WTC11 (cell line): ENCODE results near the gene TLCD1. TPM values are rescaled to one million over a fixed set of nuclear protein-coding genes. Genes with fewer than 3 reads are reported as not detected.
A peak's percentile ranks its signal among the peaks of the same experiment; 100 is the strongest.

ENCODE experiments used
- ATAC-seq: fragments of 200-7000 bp; cut with Tn5 transposase; 2 replicates; pipeline ENCODE4 v1.10.0; 2021; ENCODE audit warnings: mild to moderate bottlenecking, moderate library complexity
- CTCF ChIA-PET: fragments of 300-600 bp; sonication (Branson Sonifier 250); formaldehyde crosslinking; loops from one replicate; lab custom pipeline; 2021; ENCODE audit warnings: antibody characterized with exemption; lab: Charles Lee
- POLR2A ChIA-PET: fragments of 350-600 bp; sonication (Branson Sonifier 250); formaldehyde crosslinking; loops from one replicate; lab custom pipeline; 2021; ENCODE audit warnings: antibody characterized with exemption; lab: Charles Lee
- DNase-seq: peaks from one replicate; pipeline ENCODE4 v3.0.0; 2021; ENCODE audit warnings: low spot score
- H3K27ac Mint-ChIP-seq: 2 replicates; pipeline ENCODE4 v1.8.0; 2021; ENCODE audit warnings: mixed read lengths
- H3K27me3 Mint-ChIP-seq: 2 replicates; pipeline ENCODE4 v1.8.0; 2021; ENCODE audit warnings: low read depth, mild to moderate bottlenecking, moderate library complexity, mixed read lengths
- H3K36me3 Mint-ChIP-seq: 2 replicates; pipeline ENCODE4 v1.8.0; 2021; ENCODE audit warnings: mixed read lengths
- H3K4me1 Mint-ChIP-seq: 2 replicates; pipeline ENCODE4 v1.8.0; 2022; ENCODE audit warnings: mixed read lengths
- H3K4me3 Mint-ChIP-seq: 2 replicates; pipeline ENCODE4 v1.8.0; 2021; ENCODE audit warnings: mild to moderate bottlenecking, moderate library complexity, mixed read lengths
- H3K9me3 Mint-ChIP-seq: 2 replicates; pipeline ENCODE4 v1.8.0; 2021; ENCODE audit warnings: mixed read lengths
- AR ChIP-seq: fragments of 250-450 bp; sonication (Bioruptor Pico); IDR thresholded peaks from 2 replicates; pipeline ENCODE4 v1.9.0; 2021; ENCODE audit warnings: mild to moderate bottlenecking
- FOXK1 ChIP-seq: sonication (generic); formaldehyde crosslinking; IDR thresholded peaks from 2 replicates; pipeline ENCODE4 v1.8.0; 2022; ENCODE audit warnings: mild to moderate bottlenecking, moderate library complexity, missing genetic modification reagents
- FOXP4 ChIP-seq: sonication (generic); formaldehyde crosslinking; IDR thresholded peaks from 2 replicates; pipeline ENCODE4 v1.8.0; 2022; ENCODE audit warnings: mild to moderate bottlenecking, missing genetic modification reagents
- GRHL2 ChIP-seq: fragments of 250-450 bp; sonication (Bioruptor Pico); IDR thresholded peaks from 2 replicates; pipeline ENCODE4 v1.8.0; 2022; ENCODE audit warnings: mild to moderate bottlenecking, moderate library complexity; ENCODE audit not compliant: insufficient replicate concordance, severe bottlenecking
- HMGXB4 ChIP-seq: sonication (generic); formaldehyde crosslinking; IDR thresholded peaks from 2 replicates; pipeline ENCODE4 v1.8.1; 2023; ENCODE audit warnings: mild to moderate bottlenecking, moderate library complexity, missing genetic modification reagents
- JAZF1 ChIP-seq: fragments of 250-450 bp; sonication (Bioruptor Pico); IDR thresholded peaks from 2 replicates; pipeline ENCODE4 v1.9.0; 2021; ENCODE audit warnings: moderate library complexity, mild to moderate bottlenecking, inconsistent platforms
- KAT7 ChIP-seq: sonication (generic); formaldehyde crosslinking; IDR thresholded peaks from 2 replicates; pipeline ENCODE4 v1.8.1; 2023; ENCODE audit warnings: missing genetic modification reagents, mild to moderate bottlenecking, borderline replicate concordance
- MXD4 ChIP-seq: fragments of 250-450 bp; sonication (Bioruptor Pico); IDR thresholded peaks from 2 replicates; pipeline ENCODE4 v1.8.0; 2021; ENCODE audit warnings: mild to moderate bottlenecking, moderate library complexity, borderline replicate concordance
- NR1H2 ChIP-seq: sonication (generic); formaldehyde crosslinking; IDR thresholded peaks from 2 replicates; pipeline ENCODE4 v1.9.0; 2021; ENCODE audit warnings: mild to moderate bottlenecking, moderate library complexity, missing genetic modification reagents
- RORB ChIP-seq: fragments of 250-450 bp; sonication (Bioruptor Pico); IDR thresholded peaks from 2 replicates; pipeline ENCODE4 v1.9.0; 2021; ENCODE audit warnings: mild to moderate bottlenecking
- SMAD3 ChIP-seq: sonication (generic); formaldehyde crosslinking; IDR thresholded peaks from 2 replicates; pipeline ENCODE4 v1.8.0; 2022; ENCODE audit warnings: missing genetic modification reagents, mild to moderate bottlenecking, borderline replicate concordance
- TEAD1 ChIP-seq: sonication (generic); formaldehyde crosslinking; IDR thresholded peaks from 2 replicates; pipeline ENCODE4 v1.8.0; 2022; ENCODE audit warnings: mild to moderate bottlenecking, missing genetic modification reagents
- ZNF263 ChIP-seq: sonication (generic); formaldehyde crosslinking; IDR thresholded peaks from 2 replicates; pipeline ENCODE4 v1.8.1; 2022; ENCODE audit warnings: low read depth, mild to moderate bottlenecking, moderate library complexity, missing genetic modification reagents
- total RNA-seq: library from RNA; stranded (reverse); gene quantifications from 3 replicates; pipeline ENCODE4 v1.2.3, GENCODE V29; 2021
- TF ChIP-seq, protein P1 (sequence below): sonication (generic); formaldehyde crosslinking; IDR thresholded peaks from 2 replicates; pipeline ENCODE4 v1.8.1; 2022; ENCODE audit warnings: mild to moderate bottlenecking, missing genetic modification reagents, moderate library complexity, borderline replicate concordance
- TF ChIP-seq, protein P2 (sequence below): sonication (generic); formaldehyde crosslinking; IDR thresholded peaks from 2 replicates; pipeline ENCODE4 v1.8.1; 2023; ENCODE audit warnings: mild to moderate bottlenecking, missing genetic modification reagents, moderate library complexity
- TF ChIP-seq, protein P3 (sequence below): fragments of 250-450 bp; sonication (Bioruptor Pico); IDR thresholded peaks from 2 replicates; pipeline ENCODE4 v1.8.0; 2021; ENCODE audit warnings: mild to moderate bottlenecking
- TF ChIP-seq, protein P4 (sequence below): fragments of 250-450 bp; sonication (Bioruptor Pico); IDR thresholded peaks from 2 replicates; pipeline ENCODE4 v1.9.0; 2021; ENCODE audit warnings: moderate library complexity, mild to moderate bottlenecking, inconsistent platforms, borderline replicate concordance
- TF ChIP-seq, protein P5 (sequence below): sonication (generic); formaldehyde crosslinking; IDR thresholded peaks from 2 replicates; pipeline ENCODE4 v1.8.1; 2022; ENCODE audit warnings: low read depth, mild to moderate bottlenecking, moderate library complexity, missing genetic modification reagents, borderline replicate concordance

TLCD1 gene
- total RNA-seq, 1 experiment from 2014 or later = 36.0 TPM

DNA sequence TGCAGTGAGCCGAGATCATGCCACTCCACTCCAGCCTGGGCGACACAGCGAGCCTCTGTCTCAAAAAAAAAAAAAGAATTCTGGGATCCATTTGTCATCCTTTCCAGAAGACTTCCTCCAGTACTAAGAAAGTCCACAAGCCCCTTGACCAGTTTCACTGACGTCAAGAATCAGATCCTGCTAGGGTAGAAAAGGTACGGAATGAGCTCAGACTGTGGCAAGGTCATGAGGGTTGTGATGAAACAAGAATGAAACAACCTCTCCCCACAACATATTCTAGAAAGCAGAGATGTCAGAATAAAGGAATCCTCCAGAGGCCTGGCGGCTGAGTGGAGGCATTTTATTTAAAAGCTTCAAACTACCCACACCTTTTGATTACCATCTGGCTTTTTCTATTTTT, 47.7 kb upstream of the TLCD1 start (continued):
- TF ChIP-seq SMAD3 (no peak), FOXP4 (CRISPR knock-in tag) (no peak), ZNF263 (CRISPR knock-in tag) (no peak), GRHL2 (CRISPR knock-in tag) (no peak), AR (CRISPR knock-in tag) (no peak)
- TF ChIP-seq, protein P1, sequence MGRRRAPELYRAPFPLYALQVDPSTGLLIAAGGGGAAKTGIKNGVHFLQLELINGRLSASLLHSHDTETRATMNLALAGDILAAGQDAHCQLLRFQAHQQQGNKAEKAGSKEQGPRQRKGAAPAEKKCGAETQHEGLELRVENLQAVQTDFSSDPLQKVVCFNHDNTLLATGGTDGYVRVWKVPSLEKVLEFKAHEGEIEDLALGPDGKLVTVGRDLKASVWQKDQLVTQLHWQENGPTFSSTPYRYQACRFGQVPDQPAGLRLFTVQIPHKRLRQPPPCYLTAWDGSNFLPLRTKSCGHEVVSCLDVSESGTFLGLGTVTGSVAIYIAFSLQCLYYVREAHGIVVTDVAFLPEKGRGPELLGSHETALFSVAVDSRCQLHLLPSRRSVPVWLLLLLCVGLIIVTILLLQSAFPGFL (CRISPR knock-in tag) = no peak
- TF ChIP-seq, protein P2, sequence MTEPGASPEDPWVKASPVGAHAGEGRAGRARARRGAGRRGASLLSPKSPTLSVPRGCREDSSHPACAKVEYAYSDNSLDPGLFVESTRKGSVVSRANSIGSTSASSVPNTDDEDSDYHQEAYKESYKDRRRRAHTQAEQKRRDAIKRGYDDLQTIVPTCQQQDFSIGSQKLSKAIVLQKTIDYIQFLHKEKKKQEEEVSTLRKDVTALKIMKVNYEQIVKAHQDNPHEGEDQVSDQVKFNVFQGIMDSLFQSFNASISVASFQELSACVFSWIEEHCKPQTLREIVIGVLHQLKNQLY (CRISPR knock-in tag) = no peak
- TF ChIP-seq, all 79 proteins: peak for 0

DNA sequence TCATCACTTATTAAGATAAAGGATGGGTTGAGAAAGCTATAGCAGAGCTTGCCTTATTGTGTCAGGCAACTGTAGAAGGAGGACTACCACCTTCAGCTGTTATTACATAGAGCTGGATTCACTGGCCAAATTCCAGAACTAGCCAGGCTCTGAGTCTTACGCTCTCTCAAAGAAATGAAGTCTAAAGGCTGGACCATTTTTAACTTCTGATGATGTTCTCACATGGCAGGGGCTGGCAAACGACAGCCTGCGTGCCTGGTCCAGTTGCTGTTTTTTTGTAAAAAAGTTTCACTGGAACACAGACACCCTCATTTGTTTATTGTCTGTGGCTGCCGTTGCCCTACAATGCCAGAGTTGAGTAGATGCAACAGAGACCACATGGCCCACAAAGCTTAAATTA, 39.0 kb upstream of the TLCD1 start:
- H3K4me3 Mint-ChIP-seq = no peak overlapping the region
- POLR2A ChIA-PET = no interaction called here

More for the DNA sequence above, 39.0 kb upstream of the TLCD1 start:
- Mint-ChIP-seq H3K27me3 (no peaks in the 10 kb centered on the region), H3K4me1 (peaks cover 55% of the 10 kb centered on the region), H3K36me3 (peaks cover 20% of the 10 kb centered on the region), H3K27ac (peak overlapping the region; percentile 78), H3K9me3 (no peaks in the 10 kb centered on the region)
- ATAC-seq (no peak), DNase-seq (no peak)
- TF ChIP-seq MXD4 = no peak
- no peak for TF ChIP-seq JAZF1 (CRISPR knock-in tag)
- no peak for TF ChIP-seq KAT7 (CRISPR knock-in tag)
- TF ChIP-seq TEAD1 (CRISPR knock-in tag) = no peak
- TF ChIP-seq, protein P3, sequence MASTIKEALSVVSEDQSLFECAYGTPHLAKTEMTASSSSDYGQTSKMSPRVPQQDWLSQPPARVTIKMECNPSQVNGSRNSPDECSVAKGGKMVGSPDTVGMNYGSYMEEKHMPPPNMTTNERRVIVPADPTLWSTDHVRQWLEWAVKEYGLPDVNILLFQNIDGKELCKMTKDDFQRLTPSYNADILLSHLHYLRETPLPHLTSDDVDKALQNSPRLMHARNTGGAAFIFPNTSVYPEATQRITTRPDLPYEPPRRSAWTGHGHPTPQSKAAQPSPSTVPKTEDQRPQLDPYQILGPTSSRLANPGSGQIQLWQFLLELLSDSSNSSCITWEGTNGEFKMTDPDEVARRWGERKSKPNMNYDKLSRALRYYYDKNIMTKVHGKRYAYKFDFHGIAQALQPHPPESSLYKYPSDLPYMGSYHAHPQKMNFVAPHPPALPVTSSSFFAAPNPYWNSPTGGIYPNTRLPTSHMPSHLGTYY = no peak
- TF ChIP-seq FOXK1 (CRISPR knock-in tag) = no peak
- TF ChIP-seq RORB = no peak
- no peak for TF ChIP-seq HMGXB4 (CRISPR knock-in tag)
- TF ChIP-seq, protein P4, sequence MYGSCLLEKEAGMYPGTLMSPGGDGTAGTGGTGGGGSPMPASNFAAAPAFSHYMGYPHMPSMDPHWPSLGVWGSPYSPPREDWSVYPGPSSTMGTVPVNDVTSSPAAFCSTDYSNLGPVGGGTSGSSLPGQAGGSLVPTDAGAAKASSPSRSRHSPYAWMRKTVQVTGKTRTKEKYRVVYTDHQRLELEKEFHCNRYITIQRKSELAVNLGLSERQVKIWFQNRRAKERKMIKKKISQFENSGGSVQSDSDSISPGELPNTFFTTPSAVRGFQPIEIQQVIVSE (CRISPR knock-in tag) = no peak
- TF ChIP-seq, protein P2 (CRISPR knock-in tag) = no peak
- no peak for TF ChIP-seq NR1H2 (CRISPR knock-in tag)
- TF ChIP-seq, protein P5, sequence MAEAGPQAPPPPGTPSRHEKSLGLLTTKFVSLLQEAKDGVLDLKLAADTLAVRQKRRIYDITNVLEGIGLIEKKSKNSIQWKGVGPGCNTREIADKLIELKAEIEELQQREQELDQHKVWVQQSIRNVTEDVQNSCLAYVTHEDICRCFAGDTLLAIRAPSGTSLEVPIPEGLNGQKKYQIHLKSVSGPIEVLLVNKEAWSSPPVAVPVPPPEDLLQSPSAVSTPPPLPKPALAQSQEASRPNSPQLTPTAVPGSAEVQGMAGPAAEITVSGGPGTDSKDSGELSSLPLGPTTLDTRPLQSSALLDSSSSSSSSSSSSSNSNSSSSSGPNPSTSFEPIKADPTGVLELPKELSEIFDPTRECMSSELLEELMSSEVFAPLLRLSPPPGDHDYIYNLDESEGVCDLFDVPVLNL (CRISPR knock-in tag) = no peak
- CTCF ChIA-PET = interaction anchor here (1.3 to 6.5 kb wide), 13 partner anchors 9 to 411 kb away, joined by 3 to 147 read pairs (median 36); partner anchors contain the start of genes FAM222B, NEK8, PHF12 and TLCD1
